ENCODE results near the gene PAPPA2. TPM values are rescaled to one million over a fixed set of nuclear protein-coding genes. Genes with fewer than 3 reads are reported as not detected.

PAPPA2 gene
- total RNA-seq, 6 donors from 2014 or later, result under 0.01 to 2.4 (median 0.45) TPM

DNA sequence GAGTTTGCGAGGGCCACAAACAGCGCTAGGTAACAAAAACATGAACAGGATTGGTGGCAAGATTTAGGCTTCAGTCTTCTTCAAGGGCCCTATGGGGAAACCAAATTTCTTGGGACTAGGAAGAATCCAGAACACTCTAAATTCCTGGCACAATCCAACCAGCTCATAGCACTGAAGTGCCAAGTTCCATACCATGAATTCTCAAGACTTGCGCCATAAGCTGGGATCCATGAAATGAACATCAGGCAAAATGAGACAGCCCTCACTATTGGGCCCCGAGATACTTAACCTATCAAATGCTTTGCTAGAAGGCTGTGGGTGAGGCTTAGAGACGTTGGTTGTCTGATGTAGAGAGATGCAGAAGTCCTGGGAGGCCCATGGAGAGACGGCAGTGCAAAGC, 322.1 kb downstream of the PAPPA2 start:
- no peak overlapping the region for H3K27ac ChIP-seq
- no peak overlapping the region for H3K4me3 ChIP-seq
- no peaks in the 10 kb centered on the region for H3K36me3 ChIP-seq
- TF ChIP-seq POLR2A (IDR thresholded peaks at IDR 0.05) (no peak), EP300 (IDR thresholded peaks at IDR 0.05) (no peak), POLR2AphosphoS5 (IDR thresholded peaks at IDR 0.05) (no peak)
- TF ChIP-seq, protein P1, sequence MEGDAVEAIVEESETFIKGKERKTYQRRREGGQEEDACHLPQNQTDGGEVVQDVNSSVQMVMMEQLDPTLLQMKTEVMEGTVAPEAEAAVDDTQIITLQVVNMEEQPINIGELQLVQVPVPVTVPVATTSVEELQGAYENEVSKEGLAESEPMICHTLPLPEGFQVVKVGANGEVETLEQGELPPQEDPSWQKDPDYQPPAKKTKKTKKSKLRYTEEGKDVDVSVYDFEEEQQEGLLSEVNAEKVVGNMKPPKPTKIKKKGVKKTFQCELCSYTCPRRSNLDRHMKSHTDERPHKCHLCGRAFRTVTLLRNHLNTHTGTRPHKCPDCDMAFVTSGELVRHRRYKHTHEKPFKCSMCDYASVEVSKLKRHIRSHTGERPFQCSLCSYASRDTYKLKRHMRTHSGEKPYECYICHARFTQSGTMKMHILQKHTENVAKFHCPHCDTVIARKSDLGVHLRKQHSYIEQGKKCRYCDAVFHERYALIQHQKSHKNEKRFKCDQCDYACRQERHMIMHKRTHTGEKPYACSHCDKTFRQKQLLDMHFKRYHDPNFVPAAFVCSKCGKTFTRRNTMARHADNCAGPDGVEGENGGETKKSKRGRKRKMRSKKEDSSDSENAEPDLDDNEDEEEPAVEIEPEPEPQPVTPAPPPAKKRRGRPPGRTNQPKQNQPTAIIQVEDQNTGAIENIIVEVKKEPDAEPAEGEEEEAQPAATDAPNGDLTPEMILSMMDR (IDR thresholded peaks at IDR 0.05), result no peak
- no peaks in the 10 kb centered on the region for H3K9me3 ChIP-seq
- 90 to 92% methylated on average over 6 of the region's 6 CpGs for WGBS, 2 donors
- H3K27me3 ChIP-seq, result no peaks in the 10 kb centered on the region
- ATAC-seq (ENCODE audit: low FRiP score in 2 of 2) (no peak), DNase-seq (no peak)
- no peaks in the 10 kb centered on the region for H3K4me1 ChIP-seq

DNA sequence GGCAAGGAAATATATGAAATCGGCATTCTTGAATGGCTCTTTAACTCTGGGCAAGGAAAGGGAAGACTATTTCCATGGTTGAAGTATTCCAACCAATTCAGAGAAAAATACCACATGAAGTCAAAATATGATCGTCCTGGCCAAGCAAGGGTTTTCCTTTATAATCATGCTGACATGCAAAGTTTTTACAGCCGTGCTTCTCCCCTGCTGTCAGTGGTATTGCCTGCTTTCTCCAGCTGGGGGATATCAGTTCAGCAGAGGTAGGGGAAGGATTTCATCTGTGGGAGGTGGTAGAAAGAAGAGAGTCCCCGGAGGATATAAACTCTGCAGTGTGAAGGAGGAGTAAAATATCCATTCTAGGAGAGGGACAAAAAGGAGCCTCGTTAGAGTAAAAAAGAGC, 322.8 kb downstream of the PAPPA2 start:
- no peak for ATAC-seq (ENCODE audit: low FRiP score in 2 of 2)
- H3K4me3 ChIP-seq, result no peak overlapping the region
- no peaks in the 10 kb centered on the region for H3K27me3 ChIP-seq
- no peak for TF ChIP-seq EP300 (IDR thresholded peaks at IDR 0.05)
- TF ChIP-seq, protein P1 (IDR thresholded peaks at IDR 0.05), result no peak
- no peak for TF ChIP-seq POLR2AphosphoS5 (IDR thresholded peaks at IDR 0.05)
- TF ChIP-seq POLR2A (IDR thresholded peaks at IDR 0.05), result no peak
- DNase-seq, result no peak
- 37 to 51% methylated on average over 5 of the region's 5 CpGs for WGBS, 2 donors
- H3K27ac ChIP-seq, result no peak overlapping the region
- no peaks in the 10 kb centered on the region for H3K4me1 ChIP-seq
- no peaks in the 10 kb centered on the region for H3K9me3 ChIP-seq
- no peaks in the 10 kb centered on the region for H3K36me3 ChIP-seq

DNA sequence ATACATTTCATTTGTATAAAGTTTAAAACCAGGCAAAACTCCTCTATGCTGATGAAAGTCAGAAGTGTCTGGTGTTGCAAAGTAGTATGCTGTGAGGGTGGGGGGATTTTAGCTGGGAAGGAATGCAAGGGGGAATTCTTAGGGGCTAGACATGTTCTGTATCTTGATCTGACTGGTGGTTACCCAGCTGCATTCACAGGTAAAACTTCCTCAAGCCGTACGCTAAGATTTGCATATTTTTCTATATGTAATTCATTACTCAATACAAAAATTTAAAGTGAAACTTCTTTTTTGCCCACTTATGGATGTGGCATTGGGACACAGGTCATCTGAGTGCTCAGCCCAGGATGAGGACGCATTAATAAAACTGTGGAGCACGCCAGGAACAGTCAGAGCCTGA, 323.3 kb downstream of the PAPPA2 start:
- Histone ChIP-seq H3K4me3 (no peak overlapping the region), H3K27ac (no peak overlapping the region), H3K36me3 (no peaks in the 10 kb centered on the region), H3K27me3 (no peaks in the 10 kb centered on the region), H3K4me1 (no peaks in the 10 kb centered on the region), H3K9me3 (no peaks in the 10 kb centered on the region)
- WGBS, 2 donors, result 51 to 57% methylated on average over 4 of the region's 4 CpGs
- ATAC-seq (ENCODE audit: low FRiP score in 2 of 2), result no peak
- TF ChIP-seq, protein P1 (IDR thresholded peaks at IDR 0.05), result no peak
- TF ChIP-seq POLR2A (IDR thresholded peaks at IDR 0.05) (no peak), POLR2AphosphoS5 (IDR thresholded peaks at IDR 0.05) (no peak), EP300 (IDR thresholded peaks at IDR 0.05) (no peak)
- DNase-seq, result no peak

DNA sequence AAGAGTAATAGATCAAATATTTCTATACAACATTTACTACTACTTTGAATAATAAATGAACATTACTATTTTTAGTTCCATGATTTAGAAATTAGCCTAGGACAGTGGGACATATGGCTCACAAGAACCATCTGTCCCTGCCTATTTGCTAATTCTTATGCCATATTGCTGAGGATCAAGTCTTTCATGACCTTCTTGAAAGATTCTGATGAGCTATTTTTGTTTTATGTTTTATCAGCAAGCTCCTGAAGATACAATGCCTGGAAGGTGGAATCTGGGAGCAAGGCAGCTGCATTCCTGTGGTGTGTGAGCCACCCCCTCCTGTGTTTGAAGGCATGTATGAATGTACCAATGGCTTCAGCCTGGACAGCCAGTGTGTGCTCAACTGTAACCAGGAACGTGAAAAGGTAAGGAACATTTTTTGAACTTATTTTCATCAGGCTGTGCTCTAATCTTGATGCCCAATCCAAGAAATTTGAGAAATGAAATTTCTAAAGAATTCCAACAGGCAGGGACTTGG, 326.7 kb downstream of the PAPPA2 start:
- no peaks in the 10 kb centered on the region for H3K27me3 ChIP-seq
- no peaks in the 10 kb centered on the region for H3K4me1 ChIP-seq
- DNase-seq, result no peak
- no peak for ATAC-seq (ENCODE audit: low FRiP score in 2 of 2)
- H3K36me3 ChIP-seq, result no peaks in the 10 kb centered on the region
- WGBS, 2 donors, result 56 to 76% methylated on average over 1 of the region's 1 CpG
- no peaks in the 10 kb centered on the region for H3K9me3 ChIP-seq
- no peak overlapping the region for H3K4me3 ChIP-seq
- no peak for TF ChIP-seq EP300 (IDR thresholded peaks at IDR 0.05)
- TF ChIP-seq POLR2AphosphoS5 (IDR thresholded peaks at IDR 0.05), result no peak
- TF ChIP-seq POLR2A (IDR thresholded peaks at IDR 0.05), result no peak
- TF ChIP-seq, protein P1 (IDR thresholded peaks at IDR 0.05), result no peak
- no peak overlapping the region for H3K27ac ChIP-seq

DNA sequence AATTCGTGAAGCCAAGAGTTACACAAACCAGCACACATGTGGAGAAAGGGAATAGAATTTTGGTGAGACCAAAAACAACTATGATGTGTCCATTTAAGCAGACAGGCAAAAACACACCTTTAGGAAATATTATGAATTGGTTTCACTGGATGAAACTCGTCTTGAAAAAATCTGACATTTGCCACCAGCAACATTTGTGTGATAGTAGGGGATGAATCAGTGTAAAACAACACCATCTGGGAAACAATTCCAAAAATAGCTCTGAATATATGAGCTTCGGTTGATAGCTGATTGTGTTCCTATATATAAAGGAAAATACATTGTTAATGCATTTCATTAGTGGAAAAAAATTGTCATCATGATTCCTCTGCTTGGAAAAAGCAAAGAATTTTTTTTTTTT, 327.8 kb downstream of the PAPPA2 start:
- Histone ChIP-seq H3K4me3 (no peak overlapping the region), H3K4me1 (no peaks in the 10 kb centered on the region), H3K36me3 (no peaks in the 10 kb centered on the region), H3K27me3 (no peaks in the 10 kb centered on the region), H3K27ac (no peak overlapping the region), H3K9me3 (no peaks in the 10 kb centered on the region)
- DNase-seq, result no peak
- ATAC-seq (ENCODE audit: low FRiP score in 2 of 2), result no peak
- no peak for TF ChIP-seq POLR2AphosphoS5 (IDR thresholded peaks at IDR 0.05)
- TF ChIP-seq, protein P1 (IDR thresholded peaks at IDR 0.05), result no peak
- no peak for TF ChIP-seq POLR2A (IDR thresholded peaks at IDR 0.05)
- TF ChIP-seq EP300 (IDR thresholded peaks at IDR 0.05), result no peak
- 61 to 63% methylated on average over 3 of the region's 3 CpGs for WGBS, 2 donors
